HG03025 (cell line): Measurements from ENCODE around the gene CD9.

ENCODE experiments used
- ATAC-seq: cut with Tn5 transposase; IDR thresholded peaks from one replicate; pipeline ENCODE4 v1.9.1; 2021; ENCODE audit warnings: mild to moderate bottlenecking, moderate library complexity; ENCODE audit not compliant: unreplicated experiment, low FRiP score

Gene CD9

GRCh38 chr12:6235499-6235898 lies 35.3 kb downstream of the CD9 start:
- ATAC-seq = no peak

GRCh38 chr12:6235906-6236640 lies 35.9 kb downstream of the CD9 start:
- ATAC-seq = no peak

- no peak for ATAC-seq
These were observed 36.4 kb downstream of the CD9 start for GRCh38 chr12:6236641-6236940.

- ATAC-seq = no peak
These were observed 37.6 kb downstream of the CD9 start for GRCh38 chr12:6237830-6238229.

GRCh38 chr12:6238875-6239274 lies 38.7 kb downstream of the CD9 start:
- ATAC-seq = no peak

- no peak for ATAC-seq
These were observed 41.3 kb downstream of the CD9 start for GRCh38 chr12:6241495-6241894.

- ATAC-seq = no peak
These were observed 49.4 kb downstream of the CD9 start for GRCh38 chr12:6249580-6249979.

GRCh38 chr12:6250343-6250742 lies 50.1 kb downstream of the CD9 start:
- ATAC-seq = no peak

GRCh38 chr12:6253278-6253677 lies 53.1 kb downstream of the CD9 start:
- no peak for ATAC-seq

GRCh38 chr12:6254491-6254890 lies 54.3 kb downstream of the CD9 start:
- ATAC-seq = no peak

GRCh38 chr12:6257007-6257406 lies 56.8 kb downstream of the CD9 start:
- no peak for ATAC-seq

- ATAC-seq = no peak
These were observed 62.0 kb downstream of the CD9 start for GRCh38 chr12:6262211-6262610.

GRCh38 chr12:6262623-6263022 lies 62.4 kb downstream of the CD9 start:
- ATAC-seq = no peak

GRCh38 chr12:6263931-6264330 lies 63.7 kb downstream of the CD9 start:
- ATAC-seq = no peak

GRCh38 chr12:6264402-6265037 lies 64.3 kb downstream of the CD9 start:
- no peak for ATAC-seq

- ATAC-seq = no peak
These were observed 64.8 kb downstream of the CD9 start for GRCh38 chr12:6265038-6265405.

GRCh38 chr12:6266541-6266966 lies 66.4 kb downstream of the CD9 start:
- no peak for ATAC-seq

GRCh38 chr12:6266971-6267721 lies 66.9 kb downstream of the CD9 start:
- no peak for ATAC-seq

GRCh38 chr12:6268484-6269157 lies 68.4 kb downstream of the CD9 start:
- ATAC-seq = no peak

- ATAC-seq = no peak
These were observed 69.8 kb downstream of the CD9 start for GRCh38 chr12:6269986-6270385.

GRCh38 chr12:6271281-6271680 lies 71.1 kb downstream of the CD9 start:
- ATAC-seq = no peak
